ENCODE data around the gene RAB23.

GRCh38 chr6:57242505-57242904 is 20.4 kb upstream of the RAB23 start:
- TF ChIP-seq, protein P1, sequence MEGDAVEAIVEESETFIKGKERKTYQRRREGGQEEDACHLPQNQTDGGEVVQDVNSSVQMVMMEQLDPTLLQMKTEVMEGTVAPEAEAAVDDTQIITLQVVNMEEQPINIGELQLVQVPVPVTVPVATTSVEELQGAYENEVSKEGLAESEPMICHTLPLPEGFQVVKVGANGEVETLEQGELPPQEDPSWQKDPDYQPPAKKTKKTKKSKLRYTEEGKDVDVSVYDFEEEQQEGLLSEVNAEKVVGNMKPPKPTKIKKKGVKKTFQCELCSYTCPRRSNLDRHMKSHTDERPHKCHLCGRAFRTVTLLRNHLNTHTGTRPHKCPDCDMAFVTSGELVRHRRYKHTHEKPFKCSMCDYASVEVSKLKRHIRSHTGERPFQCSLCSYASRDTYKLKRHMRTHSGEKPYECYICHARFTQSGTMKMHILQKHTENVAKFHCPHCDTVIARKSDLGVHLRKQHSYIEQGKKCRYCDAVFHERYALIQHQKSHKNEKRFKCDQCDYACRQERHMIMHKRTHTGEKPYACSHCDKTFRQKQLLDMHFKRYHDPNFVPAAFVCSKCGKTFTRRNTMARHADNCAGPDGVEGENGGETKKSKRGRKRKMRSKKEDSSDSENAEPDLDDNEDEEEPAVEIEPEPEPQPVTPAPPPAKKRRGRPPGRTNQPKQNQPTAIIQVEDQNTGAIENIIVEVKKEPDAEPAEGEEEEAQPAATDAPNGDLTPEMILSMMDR (IDR thresholded peaks at IDR 0.05) = no peak
- TF ChIP-seq POLR2A (IDR thresholded peaks at IDR 0.05) = no peak
